A549 treated with RU486 at 1 μM for 4 hours (cell line): ENCODE data around the gene CTDNEP1. TPM values are rescaled to one million over a fixed set of nuclear protein-coding genes. Genes with fewer than 3 reads are reported as not detected.

Experiments used
- total RNA-seq: library from RNA; stranded (reverse); fragments of 200-300 nt; extraction: Qiagen RNA extraction; gene quantifications from 5 replicates; pipeline ENCODE4 v1.2.3, GENCODE V29; 2022; ENCODE audit warnings: low read depth

The CTDNEP1 gene
- 210 to 241 TPM (median 229 TPM) in 5 replicates for total RNA-seq

GRCh38 chr17:7251661-7252175, at the start of gene CTDNEP1:
Gene CTDNEP1 (minus strand): TSS chr17:7251734. CDS start chr17:7251296, 438 bp downstream.

GRCh38 chr17:7294614-7295153, 43.1 kb upstream of the CTDNEP1 start, which contains the start of gene YBX2:
Gene YBX2 (minus strand): TSS chr17:7294639. CDS start chr17:7294500, 139 bp downstream.

DNA sequence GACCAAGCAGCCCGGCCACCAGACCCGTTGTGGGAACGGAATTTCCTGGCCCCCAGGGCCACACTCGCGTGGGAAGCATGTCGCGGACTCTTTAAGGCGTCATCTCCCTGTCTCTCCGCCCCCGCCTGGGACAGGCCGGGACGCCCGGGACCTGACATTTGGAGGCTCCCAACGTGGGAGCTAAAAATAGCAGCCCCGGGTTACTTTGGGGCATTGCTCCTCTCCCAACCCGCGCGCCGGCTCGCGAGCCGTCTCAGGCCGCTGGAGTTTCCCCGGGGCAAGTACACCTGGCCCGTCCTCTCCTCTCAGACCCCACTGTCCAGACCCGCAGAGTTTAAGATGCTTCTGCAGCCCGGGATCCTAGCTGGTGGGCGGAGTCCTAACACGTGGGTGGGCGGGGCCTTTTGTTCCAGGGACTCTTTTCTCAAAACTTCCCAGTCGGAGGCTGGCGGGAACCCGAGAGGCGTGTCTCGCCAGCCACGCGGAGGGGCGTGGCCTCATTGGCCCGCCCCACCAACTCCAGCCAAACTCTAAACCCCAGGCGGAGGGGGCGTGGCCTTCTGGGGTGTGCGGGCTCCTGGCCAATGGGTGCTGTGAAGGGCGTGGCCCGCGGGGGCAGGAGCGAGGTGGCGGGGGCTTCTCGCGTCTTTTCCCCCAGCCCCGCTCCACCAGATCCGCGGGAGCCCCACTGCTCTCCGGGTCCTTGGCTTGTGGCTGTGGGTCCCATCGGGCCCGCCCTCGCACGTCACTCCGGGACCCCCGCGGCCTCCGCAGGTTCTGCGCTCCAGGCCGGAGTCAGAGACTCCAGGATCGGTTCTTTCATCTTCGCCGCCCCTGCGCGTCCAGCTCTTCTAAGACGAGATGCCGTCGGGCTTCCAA, 29.8 kb upstream of the CTDNEP1 start, which contains the start of gene SLC2A4:
TSS of gene SLC2A4 (plus strand) at position 645 of the 879 bp plus-strand sequence. CDS start at position 862, 217 bp downstream.

GRCh38 chr17:7262192-7262934, 10.8 kb upstream of the CTDNEP1 start, which contains the start of gene CLDN7:
Gene CLDN7 (minus strand): TSS chr17:7262478. CDS start chr17:7262043, 435 bp downstream.

GRCh38 chr17:7252176-7253043, 876 bp upstream of the CTDNEP1 start, which contains the start of gene ELP5:
Gene ELP5 (plus strand): TSS chr17:7252215. CDS start chr17:7252551, 336 bp downstream.

DNA sequence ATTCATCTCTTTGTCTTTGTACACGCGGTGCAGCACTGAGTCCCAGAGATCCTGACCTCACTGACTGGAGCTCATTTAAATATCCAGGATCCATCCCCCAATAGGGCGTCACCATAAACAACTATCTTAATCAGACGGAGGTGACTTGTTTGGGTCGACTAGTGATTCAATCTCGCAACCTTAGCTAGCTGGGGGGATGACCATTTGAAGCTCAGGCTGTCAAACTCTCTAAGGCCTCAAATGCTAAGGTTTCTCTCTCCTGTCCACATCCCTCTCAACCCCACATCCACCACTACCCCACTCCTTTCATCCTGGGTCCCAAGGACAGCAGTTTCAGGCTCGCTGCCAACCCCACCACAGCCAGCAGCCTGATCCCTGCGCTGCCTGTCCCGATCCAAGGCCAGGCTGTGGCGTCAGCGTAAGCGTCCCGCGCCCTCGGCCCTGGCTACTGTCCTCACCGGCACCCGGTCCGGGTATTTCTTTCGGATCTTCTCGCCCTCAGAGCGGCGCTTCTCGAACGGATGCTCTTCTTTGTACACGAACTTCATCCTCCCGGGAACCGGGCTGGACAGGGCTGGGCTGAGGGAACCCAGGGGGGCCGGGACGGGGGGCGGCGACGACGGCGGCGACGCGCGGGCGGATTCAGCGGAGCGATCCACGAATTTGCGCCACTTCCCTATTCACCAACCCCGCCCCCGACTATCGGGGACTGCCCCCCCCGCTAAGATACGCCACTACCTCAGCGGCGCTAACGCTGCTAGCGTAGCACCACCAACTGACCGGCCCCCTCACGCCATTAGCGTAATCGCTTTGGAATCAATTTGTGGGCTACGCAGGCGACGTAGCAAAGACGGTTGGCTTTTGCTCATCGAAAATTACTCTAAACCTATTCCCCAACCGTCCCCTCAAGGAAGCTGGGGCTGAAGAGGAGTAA, 9.5 kb downstream of the CTDNEP1 start, which contains the start of gene GABARAP:
TSS of gene GABARAP (minus strand) at position 667 of the 934 bp plus-strand sequence. CDS start at position 548, 119 bp downstream.

GRCh38 chr17:7239091-7240027, 12.2 kb downstream of the CTDNEP1 start, which contains the start of gene PHF23:
Gene PHF23 (minus strand): TSS chr17:7239457. CDS start chr17:7239279, 178 bp downstream.

GRCh38 chr17:7234083-7234951, 17.2 kb downstream of the CTDNEP1 start, which contains the start of gene DVL2:
Gene DVL2 (minus strand): TSS chr17:7234517. CDS start chr17:7234262, 255 bp downstream.

DNA sequence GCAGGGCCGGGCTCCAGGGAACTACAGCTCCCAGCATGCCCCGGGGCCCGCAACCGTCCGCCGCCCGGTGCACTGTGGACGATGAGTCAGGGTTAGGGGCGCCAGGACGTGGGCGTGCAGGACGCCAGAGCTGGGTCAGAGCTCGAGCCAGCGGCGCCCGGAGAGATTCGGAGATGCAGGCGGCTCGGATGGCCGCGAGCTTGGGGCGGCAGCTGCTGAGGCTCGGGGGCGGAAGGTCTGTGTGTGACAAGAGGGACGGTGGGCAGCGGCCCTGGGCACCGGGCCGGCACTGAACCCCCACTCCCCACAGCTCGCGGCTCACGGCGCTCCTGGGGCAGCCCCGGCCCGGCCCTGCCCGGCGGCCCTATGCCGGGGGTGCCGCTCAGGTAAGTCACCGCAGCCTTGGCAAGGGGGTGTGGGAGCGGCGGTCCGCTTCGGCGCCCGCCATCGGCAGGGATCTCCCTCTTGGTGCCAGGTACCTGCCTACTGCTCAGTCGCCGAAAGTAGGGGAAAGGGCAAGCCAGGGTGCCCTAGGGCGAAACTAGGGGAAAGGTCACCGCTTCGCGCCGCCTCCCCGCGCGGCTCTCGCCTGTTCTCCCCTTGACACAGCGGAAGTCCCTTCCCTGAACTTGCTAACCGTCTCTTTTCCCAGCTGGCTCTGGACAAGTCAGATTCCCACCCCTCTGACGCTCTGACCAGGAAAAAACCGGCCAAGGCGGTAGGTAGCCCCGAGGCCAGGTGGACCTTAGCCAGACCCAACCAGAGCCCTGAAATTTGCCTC, 31.5 kb downstream of the CTDNEP1 start, which contains the start of the genes ACADVL and DLG4:
TSS of gene ACADVL (plus strand) at position 127 of the 781 bp plus-strand sequence. CDS start at position 174, 47 bp downstream.
TSS of gene DLG4 (minus strand) at position 25 of the 781 bp plus-strand sequence.

Other genes with a start within 250 kb of the CTDNEP1 start
- 458 to 548 TPM (median 474 TPM) in 5 replicates for gene RNASEK, start 239.1 kb downstream of the CTDNEP1 start, total RNA-seq
- 0.09 TPM in 1 of 5 replicates, not detected in the others for gene BCL6B, start 228.7 kb downstream of the CTDNEP1 start, total RNA-seq
- gene SLC16A13, start 215.7 kb downstream of the CTDNEP1 start, total RNA-seq, result 8.8 to 12.1 TPM (median 10.0 TPM) in 5 replicates
- not detected in 5 replicates for gene SLC16A11, start 207.6 kb downstream of the CTDNEP1 start, total RNA-seq
- gene CLEC10A, start 171.5 kb downstream of the CTDNEP1 start, total RNA-seq, result not detected in 5 replicates
- 0.36 TPM in 1 of 5 replicates, not detected in the others for gene ASGR2, start 136.9 kb downstream of the CTDNEP1 start, total RNA-seq
- 1.0 to 1.5 TPM (median 1.3 TPM) in 5 replicates for gene ASGR1, start 72.4 kb downstream of the CTDNEP1 start, total RNA-seq
- gene DLG4, start 31.9 kb downstream of the CTDNEP1 start, total RNA-seq, result 7.2 to 10.7 TPM (median 8.9 TPM) in 5 replicates
- 373 to 531 TPM (median 506 TPM) in 5 replicates for gene ACADVL, start 31.8 kb downstream of the CTDNEP1 start, total RNA-seq
- gene DVL2, start 17.2 kb downstream of the CTDNEP1 start, total RNA-seq, result 26.1 to 39.5 TPM (median 37.0 TPM) in 5 replicates
- gene PHF23, start 12.3 kb downstream of the CTDNEP1 start, total RNA-seq, result 82.3 to 110 TPM (median 92.2 TPM) in 5 replicates
- 678 to 759 TPM (median 700 TPM) in 5 replicates for gene GABARAP, start 9.3 kb downstream of the CTDNEP1 start, total RNA-seq
- 110 to 138 TPM (median 124 TPM) in 5 replicates for gene ELP5, start 481 bp upstream of the CTDNEP1 start, total RNA-seq
- 0.57 to 1.5 TPM (median 0.71 TPM) in 5 replicates for gene CLDN7, start 10.7 kb upstream of the CTDNEP1 start, total RNA-seq
- gene SLC2A4, start 30.0 kb upstream of the CTDNEP1 start, total RNA-seq, result 0.07 to 0.29 TPM (median 0.17 TPM) in 5 replicates
- gene YBX2, start 42.9 kb upstream of the CTDNEP1 start, total RNA-seq, result 0.32 to 0.80 TPM (median 0.41 TPM) in 5 replicates
- gene EIF5A, start 55.9 kb upstream of the CTDNEP1 start, total RNA-seq, result 1,703 to 1,867 TPM (median 1,727 TPM) in 5 replicates
- gene GPS2, start 63.6 kb upstream of the CTDNEP1 start, total RNA-seq, result 86.5 to 109 TPM (median 99.7 TPM) in 5 replicates
- 21.8 to 31.5 TPM (median 27.2 TPM) in 5 replicates for gene NEURL4, start 77.6 kb upstream of the CTDNEP1 start, total RNA-seq
- 0.74 to 8.9 TPM (median 4.6 TPM) in 5 replicates for gene ACAP1, start 84.8 kb upstream of the CTDNEP1 start, total RNA-seq
- gene KCTD11, start 100.4 kb upstream of the CTDNEP1 start, total RNA-seq, result 10.7 to 15.4 TPM (median 12.9 TPM) in 5 replicates
- gene TMEM95, start 103.4 kb upstream of the CTDNEP1 start, total RNA-seq, result not detected in 5 replicates
- gene TNK1, start 129.4 kb upstream of the CTDNEP1 start, total RNA-seq, result 1.5 to 2.1 TPM (median 1.9 TPM) in 5 replicates
- 35.0 to 47.4 TPM (median 36.8 TPM) in 5 replicates for gene PLSCR3, start 142.8 kb upstream of the CTDNEP1 start, total RNA-seq
- gene TMEM256, start 152.4 kb upstream of the CTDNEP1 start, total RNA-seq, result 183 to 235 TPM (median 214 TPM) in 5 replicates
- gene NLGN2, start 156.1 kb upstream of the CTDNEP1 start, total RNA-seq, result 13.0 to 21.8 TPM (median 16.6 TPM) in 5 replicates
- gene SPEM1, start 168.6 kb upstream of the CTDNEP1 start, total RNA-seq, result not detected in 5 replicates
- gene SPEM2, start 173.9 kb upstream of the CTDNEP1 start, total RNA-seq, result 0.08 TPM in 1 of 5 replicates, not detected in the others
- gene SPEM3, start 177.1 kb upstream of the CTDNEP1 start, total RNA-seq, result not detected in 5 replicates
- gene TMEM102, start 183.7 kb upstream of the CTDNEP1 start, total RNA-seq, result 8.7 to 15.2 TPM (median 12.6 TPM) in 5 replicates
- gene FGF11, start 187.8 kb upstream of the CTDNEP1 start, total RNA-seq, result 0.74 to 1.4 TPM (median 1.2 TPM) in 5 replicates
- gene CHRNB1, start 193.3 kb upstream of the CTDNEP1 start, total RNA-seq, result 5.7 to 8.0 TPM (median 7.2 TPM) in 5 replicates
- gene ZBTB4, start 227.9 kb upstream of the CTDNEP1 start, total RNA-seq, result 17.8 to 24.3 TPM (median 22.7 TPM) in 5 replicates
- gene SLC35G6, start 229.7 kb upstream of the CTDNEP1 start, total RNA-seq, result not detected in 5 replicates
- 62.1 to 84.5 TPM (median 77.7 TPM) in 5 replicates for gene POLR2A, start 232.6 kb upstream of the CTDNEP1 start, total RNA-seq